HFFc6 (cell line): ENCODE data around the gene RGSL1. TPM values are rescaled to one million over a fixed set of nuclear protein-coding genes. Genes with fewer than 3 reads are reported as not detected.
A peak's percentile ranks its signal among the peaks of the same experiment; 100 is the strongest.
"Not testable (repeated sequence)": the region's sequence is repeated elsewhere in the genome, so short reads cannot be mapped to it uniquely, and the experiment has no call there.

Experiments
- DNase-seq: peaks from one replicate; pipeline ENCODE4 v3.0.0-alpha.2; 2018
- H3K27ac Mint-ChIP-seq: 2 replicates; pipeline ENCODE4 v1.8.0; 2020; ENCODE audit warnings: mild to moderate bottlenecking, mixed read lengths
- H3K27me3 Mint-ChIP-seq: 2 replicates; pipeline ENCODE4 v1.8.0; 2021; ENCODE audit warnings: mild to moderate bottlenecking, moderate library complexity, mixed read lengths; ENCODE audit not compliant: insufficient read depth
- H3K36me3 Mint-ChIP-seq: 2 replicates; pipeline ENCODE4 v1.8.0; 2021; ENCODE audit warnings: low read depth, mixed read lengths
- H3K4me1 Mint-ChIP-seq: 2 replicates; pipeline ENCODE4 v1.8.0; 2020; ENCODE audit warnings: low read depth, mixed read lengths
- H3K4me3 Mint-ChIP-seq: 2 replicates; pipeline ENCODE4 v1.8.0; 2020; ENCODE audit warnings: mild to moderate bottlenecking, moderate library complexity, mixed read lengths
- H3K9me3 Mint-ChIP-seq: 2 replicates; pipeline ENCODE4 v1.8.0; 2020; ENCODE audit warnings: mild to moderate bottlenecking, mixed read lengths
- CTCF ChIP-seq: fragments of 200-600 bp; sonication (generic); IDR thresholded peaks from 2 replicates; pipeline ENCODE4 v1.5.0; 2021; ENCODE audit warnings: antibody characterized with exemption, mild to moderate bottlenecking
- total RNA-seq, 6 experiments: library from RNA; stranded (reverse); fragmentation: NEBNext Ultra II Directional; extraction: Animal tissue kit (Norgen Biotek cat#: 25700); gene quantifications; 2 replicates in 1 of 6; 3 replicates in 5 of 6; pipeline ENCODE4 v1.2.3, GENCODE V29; 2021

Gene RGSL1
- total RNA-seq, 6 experiments from 2014 or later = not detected

GRCh38 chr1:182446033-182446669 lies 3.8 kb upstream of the RGSL1 start:
- no peak overlapping the region for H3K27ac Mint-ChIP-seq
- no peaks in the 10 kb centered on the region for H3K36me3 Mint-ChIP-seq
- TF ChIP-seq CTCF = peak; percentile 88
- H3K9me3 Mint-ChIP-seq = no peaks in the 10 kb centered on the region
- DNase-seq = peak; percentile 43
- no peak overlapping the region for H3K4me3 Mint-ChIP-seq
- H3K27me3 Mint-ChIP-seq = peaks cover 4% of the 10 kb centered on the region
- no peaks in the 10 kb centered on the region for H3K4me1 Mint-ChIP-seq

- H3K27ac Mint-ChIP-seq, DNase-seq, H3K4me1 Mint-ChIP-seq, H3K4me3 Mint-ChIP-seq, H3K27me3 Mint-ChIP-seq, H3K36me3 Mint-ChIP-seq, H3K9me3 Mint-ChIP-seq: not testable (repeated sequence)
Measured at GRCh38 chr1:182447124-182447523, 2.8 kb upstream of the RGSL1 start.

- Mint-ChIP-seq H3K4me3 (no peak overlapping the region), H3K27ac (no peak overlapping the region), H3K36me3 (no peaks in the 10 kb centered on the region), H3K9me3 (no peaks in the 10 kb centered on the region), H3K4me1 (no peaks in the 10 kb centered on the region), H3K27me3 (peaks cover 5% of the 10 kb centered on the region)
- no peak for TF ChIP-seq CTCF
- DNase-seq = no peak
Measured at GRCh38 chr1:182447660-182448059, 2.3 kb upstream of the RGSL1 start.

GRCh38 chr1:182453631-182454030 lies 3.7 kb downstream of the RGSL1 start:
- H3K9me3 Mint-ChIP-seq = no peaks in the 10 kb centered on the region
- peaks cover 13% of the 10 kb centered on the region for H3K27me3 Mint-ChIP-seq
- H3K36me3 Mint-ChIP-seq = no peaks in the 10 kb centered on the region
- no peaks in the 10 kb centered on the region for H3K4me1 Mint-ChIP-seq
- TF ChIP-seq CTCF = no peak
- DNase-seq = no peak
- H3K4me3 Mint-ChIP-seq = no peak overlapping the region
- no peak overlapping the region for H3K27ac Mint-ChIP-seq

- no peaks in the 10 kb centered on the region for H3K4me1 Mint-ChIP-seq
- no peaks in the 10 kb centered on the region for H3K36me3 Mint-ChIP-seq
- H3K27me3 Mint-ChIP-seq = peaks cover 12% of the 10 kb centered on the region
- no peak for DNase-seq
- H3K27ac Mint-ChIP-seq = no peak overlapping the region
- no peak overlapping the region for H3K4me3 Mint-ChIP-seq
- H3K9me3 Mint-ChIP-seq = no peaks in the 10 kb centered on the region
- TF ChIP-seq CTCF = no peak
Measured at GRCh38 chr1:182457844-182458243, 7.9 kb downstream of the RGSL1 start.

- H3K4me1 Mint-ChIP-seq = no peaks in the 10 kb centered on the region
- peaks cover 11% of the 10 kb centered on the region; the same call in 1 of the 2 replicates for H3K27me3 Mint-ChIP-seq
- no peaks in the 10 kb centered on the region for H3K36me3 Mint-ChIP-seq
- no peak for TF ChIP-seq CTCF
- DNase-seq = no peak
- no peak overlapping the region for H3K4me3 Mint-ChIP-seq
- no peak overlapping the region for H3K27ac Mint-ChIP-seq
- no peaks in the 10 kb centered on the region for H3K9me3 Mint-ChIP-seq
Measured at GRCh38 chr1:182459949-182460348, 10.0 kb downstream of the RGSL1 start.
